ENCODE data around the gene ZNF672. TPM values are rescaled to one million over a fixed set of nuclear protein-coding genes. Genes with fewer than 3 reads are reported as not detected.

ZNF672 gene
- total RNA-seq, 1 donor from 2014 or later = 29.8 TPM

DNA sequence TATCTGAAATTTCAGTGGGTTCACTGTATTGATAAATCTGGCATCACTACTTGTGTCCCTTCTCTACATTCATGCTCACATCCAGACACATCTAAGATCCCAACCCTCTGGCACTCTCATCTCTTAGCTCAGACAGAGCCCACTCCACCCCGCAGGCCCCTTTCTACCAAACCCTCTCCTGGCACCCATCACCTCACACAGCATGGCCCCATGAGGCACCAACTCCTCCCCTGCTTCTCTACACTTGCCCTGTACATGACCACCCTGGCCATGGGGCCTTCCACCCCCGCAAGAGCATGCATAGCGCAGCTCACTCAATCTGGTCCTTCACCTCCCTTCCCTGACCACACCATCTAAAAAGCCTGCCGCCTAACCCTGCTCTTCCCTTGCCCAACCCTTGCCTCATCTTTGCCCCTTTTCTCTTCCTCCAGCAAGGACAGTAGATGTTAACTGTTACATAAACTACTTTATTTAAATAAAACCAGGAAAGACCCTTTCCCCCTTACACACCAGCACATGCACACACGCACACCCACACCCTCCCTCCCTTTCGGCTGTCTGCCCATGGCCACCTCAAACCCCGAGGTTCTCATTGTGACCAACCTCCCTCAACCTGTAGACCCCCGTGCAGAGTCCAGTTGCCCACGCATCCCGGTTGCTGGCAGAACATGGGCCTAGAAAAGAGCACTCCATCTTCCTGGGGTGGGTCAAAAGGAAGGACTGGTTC is 27.9 kb upstream of the ZNF672 start:
- no peak for DNase-seq (ENCODE audit: low spot score)
- H3K4me1 Mint-ChIP-seq (ENCODE audit: unreplicated experiment) = peaks cover 13% of the 10 kb centered on the region
- H3K36me3 Mint-ChIP-seq (ENCODE audit: low read depth, unreplicated experiment) = peaks cover 40% of the 10 kb centered on the region
- H3K27me3 Mint-ChIP-seq (ENCODE audit: unreplicated experiment) = peaks cover 20% of the 10 kb centered on the region
- H3K4me3 Mint-ChIP-seq (ENCODE audit: unreplicated experiment) = peak overlapping the region; percentile 44
- TF ChIP-seq, protein P1, sequence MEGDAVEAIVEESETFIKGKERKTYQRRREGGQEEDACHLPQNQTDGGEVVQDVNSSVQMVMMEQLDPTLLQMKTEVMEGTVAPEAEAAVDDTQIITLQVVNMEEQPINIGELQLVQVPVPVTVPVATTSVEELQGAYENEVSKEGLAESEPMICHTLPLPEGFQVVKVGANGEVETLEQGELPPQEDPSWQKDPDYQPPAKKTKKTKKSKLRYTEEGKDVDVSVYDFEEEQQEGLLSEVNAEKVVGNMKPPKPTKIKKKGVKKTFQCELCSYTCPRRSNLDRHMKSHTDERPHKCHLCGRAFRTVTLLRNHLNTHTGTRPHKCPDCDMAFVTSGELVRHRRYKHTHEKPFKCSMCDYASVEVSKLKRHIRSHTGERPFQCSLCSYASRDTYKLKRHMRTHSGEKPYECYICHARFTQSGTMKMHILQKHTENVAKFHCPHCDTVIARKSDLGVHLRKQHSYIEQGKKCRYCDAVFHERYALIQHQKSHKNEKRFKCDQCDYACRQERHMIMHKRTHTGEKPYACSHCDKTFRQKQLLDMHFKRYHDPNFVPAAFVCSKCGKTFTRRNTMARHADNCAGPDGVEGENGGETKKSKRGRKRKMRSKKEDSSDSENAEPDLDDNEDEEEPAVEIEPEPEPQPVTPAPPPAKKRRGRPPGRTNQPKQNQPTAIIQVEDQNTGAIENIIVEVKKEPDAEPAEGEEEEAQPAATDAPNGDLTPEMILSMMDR (IDR thresholded peaks at IDR 0.05; ENCODE audit: unreplicated experiment) = no peak
- H3K27ac Mint-ChIP-seq (ENCODE audit: unreplicated experiment) = no peak overlapping the region
- no peaks in the 10 kb centered on the region for H3K9me3 Mint-ChIP-seq (ENCODE audit: unreplicated experiment)

DNA sequence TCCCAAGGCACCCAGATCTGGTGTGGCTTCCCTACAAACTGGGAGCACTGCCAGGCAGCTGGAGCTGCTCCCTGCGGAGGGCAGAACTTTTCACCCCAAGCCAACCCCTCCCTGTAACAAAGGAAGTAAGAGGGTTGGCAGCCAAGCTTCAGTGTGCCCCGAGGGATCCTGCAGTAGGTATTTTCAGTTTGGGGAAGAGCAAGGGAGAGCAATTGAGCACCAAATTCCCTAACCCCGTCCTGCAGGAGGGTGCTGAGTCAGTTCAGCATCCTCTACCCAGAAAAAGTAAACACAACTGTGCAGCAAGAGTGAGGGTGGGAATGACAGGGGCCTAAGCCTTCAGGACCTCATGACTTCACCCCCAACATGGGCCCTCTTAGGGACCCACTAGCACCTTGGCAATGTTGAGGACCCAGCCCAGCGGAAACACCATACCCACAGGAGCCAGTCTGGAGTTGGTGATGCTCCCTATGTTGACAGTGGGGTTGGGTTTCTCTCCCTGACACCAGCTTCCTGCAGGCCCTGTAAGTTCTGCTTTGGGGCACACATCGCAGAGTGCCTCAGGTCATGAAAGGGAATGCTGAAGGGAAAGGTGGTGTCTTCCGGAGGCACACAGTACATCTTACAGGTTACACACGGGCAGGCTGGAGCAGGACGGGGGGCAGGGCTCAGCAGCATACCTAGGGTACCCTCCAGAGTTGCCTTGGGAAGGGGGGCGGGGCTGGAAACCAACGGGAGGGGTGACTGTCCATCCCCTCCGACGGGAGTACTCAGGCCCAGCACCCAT is 27.1 kb upstream of the ZNF672 start:
- peaks cover 19% of the 10 kb centered on the region for H3K4me1 Mint-ChIP-seq (ENCODE audit: unreplicated experiment)
- H3K4me3 Mint-ChIP-seq (ENCODE audit: unreplicated experiment) = peak overlapping the region; percentile 51
- peaks cover 19% of the 10 kb centered on the region for H3K27me3 Mint-ChIP-seq (ENCODE audit: unreplicated experiment)
- peak overlapping the region; percentile 18 for H3K27ac Mint-ChIP-seq (ENCODE audit: unreplicated experiment)
- no peaks in the 10 kb centered on the region for H3K9me3 Mint-ChIP-seq (ENCODE audit: unreplicated experiment)
- H3K36me3 Mint-ChIP-seq (ENCODE audit: low read depth, unreplicated experiment) = peaks cover 46% of the 10 kb centered on the region
- TF ChIP-seq, protein P1 (IDR thresholded peaks at IDR 0.05; ENCODE audit: unreplicated experiment) = no peak
- no peak for DNase-seq (ENCODE audit: low spot score)

DNA sequence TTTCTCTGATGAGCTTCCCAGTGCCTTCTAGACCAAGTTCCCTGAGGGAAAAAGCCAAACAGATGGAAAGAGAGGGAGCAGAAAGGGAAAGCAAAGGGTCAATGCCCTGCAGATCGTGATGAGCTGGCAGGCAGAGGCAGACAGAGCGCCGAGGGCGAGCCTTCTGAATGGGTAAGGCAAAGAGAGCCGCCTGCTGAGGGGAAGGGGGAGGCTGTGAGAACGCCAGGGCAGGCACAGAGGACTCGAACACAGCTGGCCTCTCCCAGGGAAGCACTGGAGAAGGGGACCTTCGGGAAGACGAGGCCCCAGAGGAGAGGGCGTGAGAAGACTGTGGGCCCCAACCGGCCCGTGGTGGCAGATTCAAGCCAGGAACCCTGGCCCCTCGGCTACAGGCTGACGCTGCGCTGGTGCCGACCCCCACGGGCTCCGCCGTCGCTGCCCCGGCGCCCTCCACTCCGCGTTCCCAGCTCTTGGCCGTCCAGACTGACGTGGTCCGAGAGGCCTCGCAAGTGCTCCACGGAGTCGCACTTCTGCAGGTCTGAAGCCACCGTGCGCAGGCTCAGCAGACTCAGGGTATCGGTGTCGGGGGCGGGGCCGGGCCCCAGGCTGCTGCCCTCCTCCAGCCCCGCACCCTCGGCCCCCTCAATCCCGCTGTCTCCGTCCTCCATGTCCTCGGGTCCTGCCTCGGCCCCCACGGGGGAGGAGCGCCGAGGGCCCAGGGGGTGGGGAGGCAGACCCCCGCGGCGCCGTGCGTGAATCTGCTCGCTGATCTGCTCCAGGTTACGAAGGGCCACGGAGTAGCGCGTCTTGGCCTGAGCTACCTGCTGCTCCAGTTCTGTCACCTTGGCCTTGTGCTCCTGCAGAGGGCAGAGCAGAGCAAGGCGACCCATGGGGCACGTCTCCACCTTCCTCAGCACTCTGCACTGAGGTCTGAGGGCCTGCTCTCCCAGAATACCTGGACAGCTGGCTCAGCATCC is 26.2 kb upstream of the ZNF672 start:
- no peaks in the 10 kb centered on the region for H3K9me3 Mint-ChIP-seq (ENCODE audit: unreplicated experiment)
- H3K27me3 Mint-ChIP-seq (ENCODE audit: unreplicated experiment) = peaks cover 21% of the 10 kb centered on the region
- TF ChIP-seq, protein P1 (IDR thresholded peaks at IDR 0.05; ENCODE audit: unreplicated experiment) = no peak
- peaks cover 28% of the 10 kb centered on the region for H3K4me1 Mint-ChIP-seq (ENCODE audit: unreplicated experiment)
- peaks cover 52% of the 10 kb centered on the region for H3K36me3 Mint-ChIP-seq (ENCODE audit: low read depth, unreplicated experiment)
- H3K27ac Mint-ChIP-seq (ENCODE audit: unreplicated experiment) = peak overlapping the region; percentile 45
- no peak for DNase-seq (ENCODE audit: low spot score)
- H3K4me3 Mint-ChIP-seq (ENCODE audit: unreplicated experiment) = peak overlapping the region; percentile 72

DNA sequence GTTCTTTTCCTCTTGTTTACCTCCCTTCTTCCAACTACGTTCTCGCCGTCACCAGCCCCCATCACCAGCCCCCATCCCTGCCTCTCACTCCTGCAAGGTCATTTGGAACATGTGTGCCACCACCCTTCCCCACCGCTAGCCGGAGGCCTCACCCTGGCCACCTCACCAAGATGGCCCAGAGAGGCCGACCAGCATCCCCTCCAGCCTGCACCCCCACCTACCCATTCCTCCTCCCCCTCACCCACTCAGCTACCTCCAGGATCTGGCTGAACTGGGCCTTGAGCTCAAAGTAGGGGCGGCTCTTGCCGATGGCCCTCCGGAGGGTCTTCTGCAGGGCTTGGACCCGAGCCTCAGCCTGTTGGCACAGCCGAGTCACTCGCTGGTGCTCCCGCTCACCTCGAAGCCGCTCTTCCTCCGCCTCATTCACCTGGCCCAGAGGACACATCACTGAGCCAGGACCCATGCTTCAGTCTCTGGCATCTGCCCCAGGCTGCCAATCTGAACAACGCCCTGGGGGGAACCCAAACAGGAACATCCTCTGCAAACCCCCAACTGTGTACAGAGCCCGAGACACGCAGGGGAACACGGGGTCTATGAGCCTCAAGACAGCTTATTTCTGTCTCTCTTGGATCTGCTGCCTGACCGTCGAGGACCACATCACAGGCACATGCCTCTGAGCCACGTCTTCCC is 25.1 kb upstream of the ZNF672 start:
- H3K36me3 Mint-ChIP-seq (ENCODE audit: low read depth, unreplicated experiment) = peaks cover 56% of the 10 kb centered on the region
- TF ChIP-seq, protein P1 (IDR thresholded peaks at IDR 0.05; ENCODE audit: unreplicated experiment) = no peak
- H3K27ac Mint-ChIP-seq (ENCODE audit: unreplicated experiment) = peak overlapping the region; percentile 80
- H3K9me3 Mint-ChIP-seq (ENCODE audit: unreplicated experiment) = no peaks in the 10 kb centered on the region
- H3K4me1 Mint-ChIP-seq (ENCODE audit: unreplicated experiment) = peaks cover 28% of the 10 kb centered on the region
- peaks cover 21% of the 10 kb centered on the region for H3K27me3 Mint-ChIP-seq (ENCODE audit: unreplicated experiment)
- DNase-seq (ENCODE audit: low spot score) = no peak
- H3K4me3 Mint-ChIP-seq (ENCODE audit: unreplicated experiment) = peak overlapping the region; percentile 72
